CD4-positive, alpha-beta memory T cell (primary cell): ENCODE data around the gene MYLK. TPM values are rescaled to one million over a fixed set of nuclear protein-coding genes. Genes with fewer than 3 reads are reported as not detected.

ENCODE experiments used
- CTCF ChIA-PET: fragments of 350-600 bp; sonication (Branson Sonifier 250); formaldehyde crosslinking; loops from one replicate; lab custom pipeline; 2021; ENCODE audit warnings: inconsistent platforms; ENCODE audit not compliant: partially characterized antibody; lab: Charles Lee
- POLR2A ChIA-PET: fragments of 350-600 bp; sonication (Branson Sonifier 250); formaldehyde crosslinking; loops from one replicate; lab custom pipeline; 2021; ENCODE audit not compliant: partially characterized antibody; lab: Charles Lee
- DNase-seq, 5 donors: peaks; one replicate each; pipeline versions ENCODE4 v3.0.0 to v3.0.0-alpha.2; 2020 to 2022; ENCODE audit warnings: mixed read lengths in 1 of 5
- H3K27ac ChIP-seq: one replicate; pipeline ENCODE4 v1.7.0; 2013; ENCODE audit warnings: low read depth, low read length
- H3K27me3 ChIP-seq: 2 replicates; pipeline ENCODE4 v1.7.0; 2013; ENCODE audit warnings: mild to moderate bottlenecking, low read length, moderate library complexity; ENCODE audit not compliant: insufficient read depth
- H3K36me3 ChIP-seq: 2 replicates; pipeline ENCODE4 v1.7.0; 2013; ENCODE audit warnings: mild to moderate bottlenecking, low read length, moderate library complexity; ENCODE audit not compliant: insufficient read depth
- H3K4me1 ChIP-seq: 2 replicates; pipeline ENCODE4 v1.7.0; 2013; ENCODE audit warnings: mild to moderate bottlenecking, low read length, moderate library complexity; ENCODE audit not compliant: insufficient read depth
- H3K4me3 ChIP-seq, 2 donors: one replicate each; pipeline ENCODE4 v1.7.0; 2013; ENCODE audit warnings: low read length in 2 of 2, mild to moderate bottlenecking in 1 of 2
- H3K9me3 ChIP-seq, 2 donors: one replicate each; pipeline ENCODE4 v1.7.0; 2013; ENCODE audit warnings: low read length in 2 of 2, control low read depth in 1 of 2; ENCODE audit not compliant: control insufficient read depth in 1 of 2
- H3K27ac Mint-ChIP-seq, 7 donors: one replicate each; pipeline ENCODE4 v1.8.0; 2020 to 2021; ENCODE audit warnings: mixed read lengths in 7 of 7, mild to moderate bottlenecking in 6 of 7, inconsistent platforms in 3 of 7, moderate library complexity in 3 of 7
- H3K27me3 Mint-ChIP-seq, 2 donors: one replicate each; pipeline ENCODE4 v1.8.0; 2020 to 2021; ENCODE audit warnings: mixed read lengths in 2 of 2
- H3K36me3 Mint-ChIP-seq, 2 donors: one replicate each; pipeline ENCODE4 v1.8.0; 2020 to 2021; ENCODE audit warnings: mixed read lengths in 2 of 2, inconsistent platforms in 1 of 2, mild to moderate bottlenecking in 1 of 2
- H3K4me1 Mint-ChIP-seq, 4 donors: one replicate each; pipeline ENCODE4 v1.8.0; 2020 to 2021; ENCODE audit warnings: mixed read lengths in 4 of 4, mild to moderate bottlenecking in 1 of 4
- H3K4me3 Mint-ChIP-seq, 8 donors: one replicate each; pipeline ENCODE4 v1.8.0; 2020 to 2021; ENCODE audit warnings: mixed read lengths in 8 of 8, mild to moderate bottlenecking in 7 of 8, moderate library complexity in 6 of 8, inconsistent platforms in 3 of 8
- H3K9me3 Mint-ChIP-seq, 8 donors: one replicate each; pipeline ENCODE4 v1.8.0; 2020 to 2021; ENCODE audit warnings: mixed read lengths in 8 of 8, mild to moderate bottlenecking in 5 of 8, inconsistent platforms in 3 of 8, moderate library complexity in 1 of 8
- intact Hi-C: fragments of 100-400 bp; cut with micrococcal nuclease; formaldehyde crosslinking; loops from one replicate; pipeline ENCODE4 v1.15.1; 2023
- polyA plus RNA-seq, 2 donors: library from polyadenylated mRNA; unstranded; fragments of 300-500 nt; fragmentation: Illumina TruSeq; gene quantifications; one replicate each; pipeline ENCODE4 v1.2.3, GENCODE V29; 2021
- total RNA-seq, 2 experiments: library from RNA; stranded (reverse); gene quantifications; one replicate each; pipeline ENCODE4 v1.2.3, GENCODE V29; 2021

MYLK gene
- total and polyA plus RNA-seq, 4 experiments from 2014 or later = 0.18 TPM; not detected in 3

GRCh38 chr3:123766193-123767008, 117.7 kb downstream of the MYLK start:
- Mint-ChIP-seq H3K4me1 (no peaks in the 10 kb centered on the region), H3K36me3 (no peaks in the 10 kb centered on the region), H3K27me3 (peaks cover 10 to 18% of the 10 kb centered on the region in 2 donors), H3K4me3 (no peak overlapping the region), H3K27ac (no peak overlapping the region), H3K9me3 (no peaks in the 10 kb centered on the region)
- Histone ChIP-seq H3K4me1 (no peaks in the 10 kb centered on the region), H3K36me3 (no peaks in the 10 kb centered on the region), H3K27me3 (no peaks in the 10 kb centered on the region), H3K9me3 (no peaks in the 10 kb centered on the region), H3K4me3 (no peak overlapping the region), H3K27ac (no peak overlapping the region)
- ChIA-PET CTCF (no interaction called here), POLR2A (no interaction called here)
- intact Hi-C loops = no loop called here
- DNase-seq = no peak

DNA sequence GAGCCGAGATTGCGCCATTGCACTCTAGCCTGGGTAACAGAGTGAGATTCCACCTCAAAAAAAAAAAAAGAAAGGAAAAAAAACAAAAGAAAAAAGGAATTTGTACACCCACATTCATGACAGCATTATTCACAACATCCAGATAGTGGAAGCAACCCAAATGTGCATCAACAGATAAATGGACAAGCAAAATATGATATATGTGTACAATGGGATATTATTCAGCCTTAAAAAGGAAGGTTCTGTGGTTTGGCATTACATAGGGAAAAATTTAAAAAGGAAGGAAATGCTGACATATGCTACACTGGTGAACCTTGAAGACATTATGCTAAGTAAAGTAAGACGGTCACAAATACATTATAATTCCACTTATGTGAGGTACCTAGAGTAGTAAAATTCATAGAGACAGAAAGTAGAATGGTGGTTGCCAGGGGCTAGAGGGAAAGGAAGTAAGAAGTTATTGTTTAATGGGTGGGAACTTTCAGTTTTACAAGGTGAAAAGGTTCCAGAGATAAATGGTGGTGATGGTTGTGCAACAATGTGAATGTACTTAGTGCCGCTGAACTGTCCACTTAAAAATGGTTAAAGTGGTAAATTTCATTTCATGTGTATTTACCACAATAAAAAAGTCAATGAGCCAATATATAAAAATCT, 118.5 kb downstream of the MYLK start:
- CTCF ChIA-PET = no interaction called here
- H3K27ac ChIP-seq = no peak overlapping the region
- no peaks in the 10 kb centered on the region for H3K4me1 ChIP-seq
- no peak for DNase-seq
- Mint-ChIP-seq H3K36me3 (no peaks in the 10 kb centered on the region), H3K27me3 (peaks cover 10 to 16% of the 10 kb centered on the region in 2 donors), H3K4me3 (no peak overlapping the region), H3K9me3 (no peaks in the 10 kb centered on the region), H3K27ac (no peak overlapping the region), H3K4me1 (no peaks in the 10 kb centered on the region)
- H3K36me3 ChIP-seq = no peaks in the 10 kb centered on the region
- H3K4me3 ChIP-seq = no peak overlapping the region
- no peaks in the 10 kb centered on the region for H3K27me3 ChIP-seq
- intact Hi-C loops = no loop called here
- H3K9me3 ChIP-seq = no peaks in the 10 kb centered on the region
- POLR2A ChIA-PET = no interaction called here

DNA sequence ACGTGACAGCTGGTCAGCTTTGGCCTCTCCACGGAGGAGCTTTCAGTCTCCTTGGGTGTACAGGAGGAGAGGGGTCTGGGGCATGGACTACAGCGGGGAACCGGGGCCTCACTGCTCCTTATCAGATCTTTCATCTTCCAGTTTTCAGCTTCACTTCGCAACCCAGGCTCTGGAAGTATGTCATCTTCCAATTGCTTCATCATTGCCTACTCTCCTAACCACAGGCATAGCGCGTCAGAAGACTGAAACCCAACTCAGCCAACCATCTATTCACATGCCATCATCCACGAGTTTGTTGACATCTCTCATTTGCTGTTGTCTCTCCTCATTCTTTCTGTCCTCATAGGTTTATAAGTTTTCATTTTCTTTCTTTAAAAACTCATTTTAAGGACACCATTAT, 119.5 kb downstream of the MYLK start:
- H3K4me3 ChIP-seq = no peak overlapping the region
- H3K27me3 Mint-ChIP-seq = peaks cover 10 to 13% of the 10 kb centered on the region in 2 donors
- no peaks in the 10 kb centered on the region for H3K9me3 ChIP-seq
- intact Hi-C loops = no loop called here
- POLR2A ChIA-PET = no interaction called here
- no peaks in the 10 kb centered on the region for H3K4me1 Mint-ChIP-seq
- H3K36me3 Mint-ChIP-seq = no peaks in the 10 kb centered on the region
- no peak overlapping the region for H3K27ac ChIP-seq
- CTCF ChIA-PET = no interaction called here
- no peaks in the 10 kb centered on the region for H3K36me3 ChIP-seq
- no peak overlapping the region for H3K4me3 Mint-ChIP-seq
- DNase-seq = no peak
- no peak overlapping the region for H3K27ac Mint-ChIP-seq
- no peaks in the 10 kb centered on the region for H3K9me3 Mint-ChIP-seq
- no peaks in the 10 kb centered on the region for H3K4me1 ChIP-seq
- no peaks in the 10 kb centered on the region for H3K27me3 ChIP-seq

- Mint-ChIP-seq H3K4me1 (no peaks in the 10 kb centered on the region), H3K36me3 (no peaks in the 10 kb centered on the region), H3K27ac (no peak overlapping the region), H3K27me3 (peaks cover 8 to 15% of the 10 kb centered on the region in 2 donors), H3K4me3 (no peak overlapping the region), H3K9me3 (no peaks in the 10 kb centered on the region)
- intact Hi-C loops = no loop called here
- ChIA-PET CTCF (no interaction called here), POLR2A (no interaction called here)
- H3K27ac ChIP-seq = no peak overlapping the region
- H3K36me3 ChIP-seq = no peaks in the 10 kb centered on the region
- H3K27me3 ChIP-seq = no peaks in the 10 kb centered on the region
- no peak for DNase-seq
- H3K9me3 ChIP-seq = no peaks in the 10 kb centered on the region
- H3K4me3 ChIP-seq = no peak overlapping the region
- H3K4me1 ChIP-seq = no peaks in the 10 kb centered on the region
Measured at GRCh38 chr3:123762805-123763204, 121.3 kb downstream of the MYLK start.

- CTCF ChIA-PET = no interaction called here
- H3K27me3 ChIP-seq = no peaks in the 10 kb centered on the region
- POLR2A ChIA-PET = no interaction called here
- Mint-ChIP-seq H3K27me3 (peaks cover 7 to 14% of the 10 kb centered on the region in 2 donors), H3K27ac (no peak overlapping the region), H3K4me1 (peaks cover 0 to 5% (median 3%) of the 10 kb centered on the region in 4 donors), H3K36me3 (no peaks in the 10 kb centered on the region), H3K9me3 (no peaks in the 10 kb centered on the region), H3K4me3 (no peak overlapping the region)
- no peaks in the 10 kb centered on the region for H3K4me1 ChIP-seq
- no peaks in the 10 kb centered on the region for H3K36me3 ChIP-seq
- no peaks in the 10 kb centered on the region for H3K9me3 ChIP-seq
- DNase-seq = no peak
- no peak overlapping the region for H3K27ac ChIP-seq
- intact Hi-C loops = no loop called here
- H3K4me3 ChIP-seq = no peak overlapping the region
Measured at GRCh38 chr3:123760817-123761216, 123.3 kb downstream of the MYLK start.

GRCh38 chr3:123759871-123760270, 124.3 kb downstream of the MYLK start:
- no peak overlapping the region for H3K4me3 Mint-ChIP-seq
- Histone ChIP-seq H3K4me3 (no peak overlapping the region), H3K27me3 (no peaks in the 10 kb centered on the region), H3K4me1 (no peaks in the 10 kb centered on the region), H3K27ac (no peak overlapping the region), H3K9me3 (no peaks in the 10 kb centered on the region), H3K36me3 (no peaks in the 10 kb centered on the region)
- H3K36me3 Mint-ChIP-seq = no peaks in the 10 kb centered on the region
- H3K4me1 Mint-ChIP-seq = peaks cover 0 to 5% (median 3%) of the 10 kb centered on the region in 4 donors
- no peak overlapping the region for H3K27ac Mint-ChIP-seq
- DNase-seq = no peak
- H3K27me3 Mint-ChIP-seq = peaks cover 3 to 10% of the 10 kb centered on the region in 2 donors
- no peaks in the 10 kb centered on the region for H3K9me3 Mint-ChIP-seq
- ChIA-PET POLR2A (no interaction called here), CTCF (no interaction called here)
- intact Hi-C loops = no loop called here

- Histone ChIP-seq H3K4me3 (no peak overlapping the region), H3K9me3 (no peaks in the 10 kb centered on the region), H3K27ac (no peak overlapping the region), H3K36me3 (no peaks in the 10 kb centered on the region), H3K27me3 (no peaks in the 10 kb centered on the region), H3K4me1 (no peaks in the 10 kb centered on the region)
- DNase-seq = no peak
- CTCF ChIA-PET = no interaction called here
- POLR2A ChIA-PET = no interaction called here
- Mint-ChIP-seq H3K36me3 (no peaks in the 10 kb centered on the region), H3K27ac (no peak overlapping the region), H3K9me3 (no peaks in the 10 kb centered on the region), H3K4me1 (peaks cover 0 to 5% (median 3%) of the 10 kb centered on the region in 4 donors), H3K27me3 (peaks cover 2 to 10% of the 10 kb centered on the region in 2 donors), H3K4me3 (no peak overlapping the region)
- intact Hi-C loops = no loop called here
Measured at GRCh38 chr3:123759311-123759710, 124.8 kb downstream of the MYLK start.
